ENCODE results near the gene MAN1A1. TPM values are rescaled to one million over a fixed set of nuclear protein-coding genes. Genes with fewer than 3 reads are reported as not detected.

Gene MAN1A1
- total and polyA plus RNA-seq, 2 experiments from 2014 or later: 2.0 to 8.7 TPM

DNA sequence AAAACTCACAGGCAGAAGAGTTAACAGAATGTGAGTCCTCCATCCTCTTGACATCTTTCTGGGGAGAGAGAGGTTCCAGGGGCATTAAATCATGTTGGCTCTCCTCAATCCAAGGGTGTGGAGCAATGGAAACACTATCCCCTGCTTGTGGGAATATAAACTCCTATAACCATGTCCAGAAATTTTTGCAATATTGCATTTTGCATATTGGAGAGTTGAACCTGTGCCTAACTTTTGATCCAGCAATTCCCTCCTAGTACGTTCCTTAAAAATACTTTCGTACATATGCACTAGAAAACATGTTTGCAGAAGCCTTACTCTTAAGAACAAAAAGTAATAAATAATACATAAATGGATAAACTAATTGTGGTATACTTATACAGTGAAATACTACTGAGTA, 214.8 kb downstream of the MAN1A1 start:
- TF ChIP-seq POLR2AphosphoS5 (IDR thresholded peaks at IDR 0.05; ENCODE audit: low read depth): no peak
- TF ChIP-seq JUNB (IDR thresholded peaks at IDR 0.05; ENCODE audit: unreplicated experiment): no peak
- no peak for TF ChIP-seq NANOG (IDR thresholded peaks at IDR 0.05; ENCODE audit: borderline replicate concordance)
- TF ChIP-seq STAT1 (IDR thresholded peaks at IDR 0.05; ENCODE audit: unreplicated experiment): no peak
- TF ChIP-seq EZH2phosphoT487 (IDR thresholded peaks at IDR 0.05; ENCODE audit: unreplicated experiment): no peak
- H3K4me1 Mint-ChIP-seq: peaks cover 16% of the 10 kb centered on the region
- Histone ChIP-seq H3K36me3 (ENCODE audit: insufficient read depth) (no peaks in the 10 kb centered on the region), H3F3A (replicated peaks; ENCODE audit: low read depth) (no peaks in the 10 kb centered on the region), H3K4me2 (no peak overlapping the region), H4K20me1 (replicated peaks; ENCODE audit: insufficient read depth) (no peaks in the 10 kb centered on the region), H3K79me2 (replicated peaks; ENCODE audit: insufficient read depth) (no peaks in the 10 kb centered on the region), H3K4me3 (no peak overlapping the region), H3K9me2 (ENCODE audit: insufficient read depth) (no peaks in the 10 kb centered on the region), H2AFZ (no peak overlapping the region), H3K27ac (ENCODE audit: low read depth) (no peak overlapping the region), H3K27me3 (ENCODE audit: insufficient read depth) (no peaks in the 10 kb centered on the region), H3K4me1 (ENCODE audit: insufficient read depth) (peaks cover 10% of the 10 kb centered on the region)
- ATAC-seq: no peak
- H3K27me3 Mint-ChIP-seq (ENCODE audit: insufficient read depth, low read depth, poor library complexity): peaks cover under 1% of the 10 kb centered on the region
- no peak overlapping the region for H3K4me3 Mint-ChIP-seq
- H3K9me3 Mint-ChIP-seq: no peaks in the 10 kb centered on the region
- DNase-seq (ENCODE audit: low spot score): no peak
- no peak overlapping the region for H3K27ac Mint-ChIP-seq
- H3K36me3 Mint-ChIP-seq (ENCODE audit: low read depth): no peaks in the 10 kb centered on the region

DNA sequence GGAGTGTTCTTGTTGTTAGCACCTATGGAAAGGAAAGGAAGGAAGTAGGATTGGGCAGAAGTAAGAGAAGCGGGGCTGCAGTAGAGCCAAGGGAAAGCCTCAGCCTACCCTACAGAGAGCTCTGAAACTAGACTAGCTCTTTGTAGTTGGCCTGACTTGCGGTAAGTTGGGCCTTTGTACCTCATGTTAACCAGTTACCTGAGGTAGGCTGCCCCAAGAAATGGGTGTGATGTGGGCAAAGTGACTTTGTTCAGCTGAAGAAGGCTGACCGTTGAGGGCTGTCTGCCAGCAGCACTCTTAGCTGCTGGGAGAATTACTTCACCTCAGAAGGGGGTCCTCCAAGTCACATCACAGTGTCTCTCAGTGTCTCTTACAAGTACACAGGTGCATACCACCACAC, 216.2 kb downstream of the MAN1A1 start:
- Histone ChIP-seq H3K27ac (ENCODE audit: low read depth) (no peak overlapping the region), H3K79me2 (replicated peaks; ENCODE audit: insufficient read depth) (no peaks in the 10 kb centered on the region), H2AFZ (no peak overlapping the region), H3K9me2 (ENCODE audit: insufficient read depth) (no peaks in the 10 kb centered on the region), H3K4me3 (no peak overlapping the region), H3K36me3 (ENCODE audit: insufficient read depth) (no peaks in the 10 kb centered on the region), H3K27me3 (ENCODE audit: insufficient read depth) (no peaks in the 10 kb centered on the region), H4K20me1 (replicated peaks; ENCODE audit: insufficient read depth) (no peaks in the 10 kb centered on the region), H3F3A (replicated peaks; ENCODE audit: low read depth) (no peaks in the 10 kb centered on the region), H3K4me1 (ENCODE audit: insufficient read depth) (peaks cover 9% of the 10 kb centered on the region), H3K4me2 (no peak overlapping the region)
- H3K4me3 Mint-ChIP-seq: no peak overlapping the region
- DNase-seq (ENCODE audit: low spot score) (no peak), ATAC-seq (no peak)
- H3K27ac Mint-ChIP-seq: no peak overlapping the region
- no peaks in the 10 kb centered on the region for H3K36me3 Mint-ChIP-seq (ENCODE audit: low read depth)
- no peaks in the 10 kb centered on the region for H3K9me3 Mint-ChIP-seq
- peaks cover 1% of the 10 kb centered on the region for H3K27me3 Mint-ChIP-seq (ENCODE audit: insufficient read depth, low read depth, poor library complexity)
- H3K4me1 Mint-ChIP-seq: peaks cover 16% of the 10 kb centered on the region
- TF ChIP-seq ZNF114 (CRISPR knock-in tag; IDR thresholded peaks at IDR 0.05) (no peak), ZNF331 (CRISPR knock-in tag; IDR thresholded peaks at IDR 0.05; ENCODE audit: low read depth) (no peak), EZH2phosphoT487 (IDR thresholded peaks at IDR 0.05; ENCODE audit: unreplicated experiment) (no peak), POLR2AphosphoS5 (IDR thresholded peaks at IDR 0.05; ENCODE audit: low read depth) (no peak), JUNB (IDR thresholded peaks at IDR 0.05; ENCODE audit: unreplicated experiment) (no peak)
- TF ChIP-seq, protein P1, sequence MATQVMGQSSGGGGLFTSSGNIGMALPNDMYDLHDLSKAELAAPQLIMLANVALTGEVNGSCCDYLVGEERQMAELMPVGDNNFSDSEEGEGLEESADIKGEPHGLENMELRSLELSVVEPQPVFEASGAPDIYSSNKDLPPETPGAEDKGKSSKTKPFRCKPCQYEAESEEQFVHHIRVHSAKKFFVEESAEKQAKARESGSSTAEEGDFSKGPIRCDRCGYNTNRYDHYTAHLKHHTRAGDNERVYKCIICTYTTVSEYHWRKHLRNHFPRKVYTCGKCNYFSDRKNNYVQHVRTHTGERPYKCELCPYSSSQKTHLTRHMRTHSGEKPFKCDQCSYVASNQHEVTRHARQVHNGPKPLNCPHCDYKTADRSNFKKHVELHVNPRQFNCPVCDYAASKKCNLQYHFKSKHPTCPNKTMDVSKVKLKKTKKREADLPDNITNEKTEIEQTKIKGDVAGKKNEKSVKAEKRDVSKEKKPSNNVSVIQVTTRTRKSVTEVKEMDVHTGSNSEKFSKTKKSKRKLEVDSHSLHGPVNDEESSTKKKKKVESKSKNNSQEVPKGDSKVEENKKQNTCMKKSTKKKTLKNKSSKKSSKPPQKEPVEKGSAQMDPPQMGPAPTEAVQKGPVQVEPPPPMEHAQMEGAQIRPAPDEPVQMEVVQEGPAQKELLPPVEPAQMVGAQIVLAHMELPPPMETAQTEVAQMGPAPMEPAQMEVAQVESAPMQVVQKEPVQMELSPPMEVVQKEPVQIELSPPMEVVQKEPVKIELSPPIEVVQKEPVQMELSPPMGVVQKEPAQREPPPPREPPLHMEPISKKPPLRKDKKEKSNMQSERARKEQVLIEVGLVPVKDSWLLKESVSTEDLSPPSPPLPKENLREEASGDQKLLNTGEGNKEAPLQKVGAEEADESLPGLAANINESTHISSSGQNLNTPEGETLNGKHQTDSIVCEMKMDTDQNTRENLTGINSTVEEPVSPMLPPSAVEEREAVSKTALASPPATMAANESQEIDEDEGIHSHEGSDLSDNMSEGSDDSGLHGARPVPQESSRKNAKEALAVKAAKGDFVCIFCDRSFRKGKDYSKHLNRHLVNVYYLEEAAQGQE (IDR thresholded peaks at IDR 0.05; ENCODE audit: unreplicated experiment): no peak
- TF ChIP-seq, protein P2, sequence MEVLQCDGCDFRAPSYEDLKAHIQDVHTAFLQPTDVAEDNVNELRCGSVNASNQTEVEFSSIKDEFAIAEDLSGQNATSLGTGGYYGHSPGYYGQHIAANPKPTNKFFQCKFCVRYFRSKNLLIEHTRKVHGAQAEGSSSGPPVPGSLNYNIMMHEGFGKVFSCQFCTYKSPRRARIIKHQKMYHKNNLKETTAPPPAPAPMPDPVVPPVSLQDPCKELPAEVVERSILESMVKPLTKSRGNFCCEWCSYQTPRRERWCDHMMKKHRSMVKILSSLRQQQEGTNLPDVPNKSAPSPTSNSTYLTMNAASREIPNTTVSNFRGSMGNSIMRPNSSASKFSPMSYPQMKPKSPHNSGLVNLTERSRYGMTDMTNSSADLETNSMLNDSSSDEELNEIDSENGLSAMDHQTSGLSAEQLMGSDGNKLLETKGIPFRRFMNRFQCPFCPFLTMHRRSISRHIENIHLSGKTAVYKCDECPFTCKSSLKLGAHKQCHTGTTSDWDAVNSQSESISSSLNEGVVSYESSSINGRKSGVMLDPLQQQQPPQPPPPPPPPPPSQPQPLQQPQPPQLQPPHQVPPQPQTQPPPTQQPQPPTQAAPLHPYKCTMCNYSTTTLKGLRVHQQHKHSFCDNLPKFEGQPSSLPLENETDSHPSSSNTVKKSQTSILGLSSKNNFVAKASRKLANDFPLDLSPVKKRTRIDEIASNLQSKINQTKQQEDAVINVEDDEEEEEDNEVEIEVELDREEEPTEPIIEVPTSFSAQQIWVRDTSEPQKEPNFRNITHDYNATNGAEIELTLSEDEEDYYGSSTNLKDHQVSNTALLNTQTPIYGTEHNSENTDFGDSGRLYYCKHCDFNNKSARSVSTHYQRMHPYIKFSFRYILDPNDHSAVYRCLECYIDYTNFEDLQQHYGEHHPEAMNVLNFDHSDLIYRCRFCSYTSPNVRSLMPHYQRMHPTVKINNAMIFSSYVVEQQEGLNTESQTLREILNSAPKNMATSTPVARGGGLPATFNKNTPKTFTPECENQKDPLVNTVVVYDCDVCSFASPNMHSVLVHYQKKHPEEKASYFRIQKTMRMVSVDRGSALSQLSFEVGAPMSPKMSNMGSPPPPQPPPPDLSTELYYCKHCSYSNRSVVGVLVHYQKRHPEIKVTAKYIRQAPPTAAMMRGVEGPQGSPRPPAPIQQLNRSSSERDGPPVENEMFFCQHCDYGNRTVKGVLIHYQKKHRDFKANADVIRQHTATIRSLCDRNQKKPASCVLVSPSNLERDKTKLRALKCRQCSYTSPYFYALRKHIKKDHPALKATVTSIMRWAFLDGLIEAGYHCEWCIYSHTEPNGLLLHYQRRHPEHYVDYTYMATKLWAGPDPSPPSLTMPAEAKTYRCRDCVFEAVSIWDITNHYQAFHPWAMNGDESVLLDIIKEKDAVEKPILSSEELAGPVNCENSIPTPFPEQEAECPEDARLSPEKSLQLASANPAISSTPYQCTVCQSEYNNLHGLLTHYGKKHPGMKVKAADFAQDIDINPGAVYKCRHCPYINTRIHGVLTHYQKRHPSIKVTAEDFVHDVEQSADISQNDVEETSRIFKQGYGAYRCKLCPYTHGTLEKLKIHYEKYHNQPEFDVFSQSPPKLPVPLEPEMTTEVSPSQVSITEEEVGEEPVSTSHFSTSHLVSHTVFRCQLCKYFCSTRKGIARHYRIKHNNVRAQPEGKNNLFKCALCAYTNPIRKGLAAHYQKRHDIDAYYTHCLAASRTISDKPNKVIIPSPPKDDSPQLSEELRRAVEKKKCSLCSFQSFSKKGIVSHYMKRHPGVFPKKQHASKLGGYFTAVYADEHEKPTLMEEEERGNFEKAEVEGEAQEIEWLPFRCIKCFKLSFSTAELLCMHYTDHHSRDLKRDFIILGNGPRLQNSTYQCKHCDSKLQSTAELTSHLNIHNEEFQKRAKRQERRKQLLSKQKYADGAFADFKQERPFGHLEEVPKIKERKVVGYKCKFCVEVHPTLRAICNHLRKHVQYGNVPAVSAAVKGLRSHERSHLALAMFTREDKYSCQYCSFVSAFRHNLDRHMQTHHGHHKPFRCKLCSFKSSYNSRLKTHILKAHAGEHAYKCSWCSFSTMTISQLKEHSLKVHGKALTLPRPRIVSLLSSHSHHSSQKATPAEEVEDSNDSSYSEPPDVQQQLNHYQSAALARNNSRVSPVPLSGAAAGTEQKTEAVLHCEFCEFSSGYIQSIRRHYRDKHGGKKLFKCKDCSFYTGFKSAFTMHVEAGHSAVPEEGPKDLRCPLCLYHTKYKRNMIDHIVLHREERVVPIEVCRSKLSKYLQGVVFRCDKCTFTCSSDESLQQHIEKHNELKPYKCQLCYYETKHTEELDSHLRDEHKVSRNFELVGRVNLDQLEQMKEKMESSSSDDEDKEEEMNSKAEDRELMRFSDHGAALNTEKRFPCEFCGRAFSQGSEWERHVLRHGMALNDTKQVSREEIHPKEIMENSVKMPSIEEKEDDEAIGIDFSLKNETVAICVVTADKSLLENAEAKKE (CRISPR knock-in tag; IDR thresholded peaks at IDR 0.05): no peak
- TF ChIP-seq, protein P3, sequence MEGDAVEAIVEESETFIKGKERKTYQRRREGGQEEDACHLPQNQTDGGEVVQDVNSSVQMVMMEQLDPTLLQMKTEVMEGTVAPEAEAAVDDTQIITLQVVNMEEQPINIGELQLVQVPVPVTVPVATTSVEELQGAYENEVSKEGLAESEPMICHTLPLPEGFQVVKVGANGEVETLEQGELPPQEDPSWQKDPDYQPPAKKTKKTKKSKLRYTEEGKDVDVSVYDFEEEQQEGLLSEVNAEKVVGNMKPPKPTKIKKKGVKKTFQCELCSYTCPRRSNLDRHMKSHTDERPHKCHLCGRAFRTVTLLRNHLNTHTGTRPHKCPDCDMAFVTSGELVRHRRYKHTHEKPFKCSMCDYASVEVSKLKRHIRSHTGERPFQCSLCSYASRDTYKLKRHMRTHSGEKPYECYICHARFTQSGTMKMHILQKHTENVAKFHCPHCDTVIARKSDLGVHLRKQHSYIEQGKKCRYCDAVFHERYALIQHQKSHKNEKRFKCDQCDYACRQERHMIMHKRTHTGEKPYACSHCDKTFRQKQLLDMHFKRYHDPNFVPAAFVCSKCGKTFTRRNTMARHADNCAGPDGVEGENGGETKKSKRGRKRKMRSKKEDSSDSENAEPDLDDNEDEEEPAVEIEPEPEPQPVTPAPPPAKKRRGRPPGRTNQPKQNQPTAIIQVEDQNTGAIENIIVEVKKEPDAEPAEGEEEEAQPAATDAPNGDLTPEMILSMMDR (conservative IDR thresholded peaks at IDR 0.05; ENCODE audit: low read depth in 2 of 2): no peak
